Keratinocyte (primary cell): ENCODE data around the gene TNFSF10. TPM values are rescaled to one million over a fixed set of nuclear protein-coding genes. Genes with fewer than 3 reads are reported as not detected.

ENCODE experiments used
- DNase-seq: peaks from one replicate; pipeline ENCODE4 v3.0.0-alpha.2; 2011; ENCODE audit warnings: low read depth, missing footprints, low spot score
- FAIRE-seq: peaks from 2 replicates; lab custom pipeline; 2011; peaks lifted over from hg19 to GRCh38; lab: Jason Lieb, UNC
- H2AFZ ChIP-seq: 2 replicates; pipeline ENCODE4 v1.6.0; 2012; ENCODE audit warnings: low read length, control low read depth, inconsistent platforms; ENCODE audit not compliant: control insufficient read depth
- H3K27ac ChIP-seq: 2 replicates; pipeline ENCODE4 v1.5.1; 2011; ENCODE audit warnings: low read length; ENCODE audit not compliant: control insufficient read depth, insufficient read depth
- H3K27me3 ChIP-seq: 3 replicates; pipeline ENCODE4 v1.6.0; 2011; ENCODE audit warnings: low read length; ENCODE audit not compliant: control insufficient read depth, insufficient read depth; ENCODE audit errors: extremely low read depth
- H3K36me3 ChIP-seq, 2 experiments: 2 replicates in 1 of 2; 3 replicates in 1 of 2; pipeline ENCODE4 v1.5.1; 2011; ENCODE audit warnings: low read length in 2 of 2, mild to moderate bottlenecking in 1 of 2; ENCODE audit not compliant: control insufficient read depth in 2 of 2, insufficient read depth in 2 of 2; ENCODE audit errors: extremely low read depth in 1 of 2
- H3K4me1 ChIP-seq: 3 replicates; pipeline ENCODE4 v1.5.1; 2011; ENCODE audit warnings: low read length; ENCODE audit not compliant: control insufficient read depth, insufficient read depth; ENCODE audit errors: extremely low read depth
- H3K4me2 ChIP-seq: 3 replicates; pipeline ENCODE4 v1.6.0; 2011; ENCODE audit warnings: low read depth, low read length; ENCODE audit not compliant: control insufficient read depth, insufficient read depth; ENCODE audit errors: extremely low read depth
- H3K4me3 ChIP-seq, 3 experiments: fragments of 200-600 bp in 1 of 3; sonication (generic) in 1 of 3; 2 replicates in 2 of 3; 3 replicates in 1 of 3; pipeline ENCODE4 v1.5.1; 2011 to 2016; ENCODE audit warnings: low read length in 3 of 3, mild to moderate bottlenecking in 3 of 3, control low read depth in 2 of 3, inconsistent platforms in 1 of 3, low read depth in 1 of 3, mixed read lengths in 1 of 3, mixed run types in 1 of 3, moderate library complexity in 1 of 3; ENCODE audit not compliant: control insufficient read depth in 2 of 3, insufficient read depth in 2 of 3; ENCODE audit errors: extremely low read depth in 1 of 3
- H3K79me2 ChIP-seq: 2 replicates; pipeline ENCODE4 v1.6.0; 2012; ENCODE audit warnings: low read length; ENCODE audit not compliant: control insufficient read depth, insufficient read depth
- H3K9ac ChIP-seq: 3 replicates; pipeline ENCODE4 v1.6.0; 2011; ENCODE audit warnings: low read length; ENCODE audit not compliant: control insufficient read depth, insufficient read depth; ENCODE audit errors: extremely low read depth
- H3K9me1 ChIP-seq: 3 replicates; pipeline ENCODE4 v1.6.0; 2011; ENCODE audit warnings: low read length; ENCODE audit not compliant: control insufficient read depth, insufficient read depth; ENCODE audit errors: extremely low read depth
- H3K9me3 ChIP-seq: 2 replicates; pipeline ENCODE4 v1.5.1; 2012; ENCODE audit warnings: low read depth, low read length; ENCODE audit not compliant: control insufficient read depth
- H4K20me1 ChIP-seq: 3 replicates; pipeline ENCODE4 v1.6.0; 2011; ENCODE audit warnings: low read length; ENCODE audit not compliant: control insufficient read depth, insufficient read depth; ENCODE audit errors: extremely low read depth
- CTCF ChIP-seq, 3 experiments: IDR thresholded peaks in 1 of 3; conservative IDR thresholded peaks in 1 of 3; optimal IDR thresholded peaks in 1 of 3; 2 replicates in 2 of 3; 3 replicates in 1 of 3; pipeline versions ENCODE3 to v1.5.1; 2011; ENCODE audit warnings: low read length in 3 of 3, mild to moderate bottlenecking in 3 of 3, moderate library complexity in 2 of 3, control low read depth in 1 of 3, inconsistent platforms in 1 of 3; ENCODE audit not compliant: insufficient read depth in 2 of 3; ENCODE audit errors: extremely low read depth in 1 of 3
- EZH2 ChIP-seq: IDR thresholded peaks from one replicate; pipeline ENCODE4 v1.6.1; 2012; ENCODE audit warnings: inconsistent platforms, mild to moderate bottlenecking, low read length, moderate library complexity
- dilution Hi-C: fragments of 300-500 bp; cut with MboI; formaldehyde crosslinking; loops from one replicate; pipeline ENCODE4 v1.7.0; 2020; ENCODE audit warnings: low sequenced_read_pairs; ENCODE audit not compliant: extremely low pct_ligation_motif_present
- polyA plus RNA-seq, 5 experiments: library from polyadenylated mRNA; depleted of rRNA in 3 of 5; stranded (reverse) in 3 of 5; stranded (forward) in 1 of 5; unstranded in 1 of 5; fragments of >200 nt; gene quantifications; 1 replicate in 1 of 5; 2 replicates in 3 of 5; 3 replicates in 1 of 5; pipeline versions ENCODE4 v1.2.1 to v1.2.3, GENCODE V29; 2011 to 2012; ENCODE audit warnings: missing spikeins in 2 of 5, low read depth in 1 of 5, low replicate concordance in 1 of 5

TNFSF10 gene
- polyA plus RNA-seq, 1 donor (not counting 4 experiments of a cell fraction or from before 2014, with no cell fraction given): 21.7 TPM

GRCh38 chr3:172553526-172554252 is 30.5 kb upstream of the TNFSF10 start:
- Histone ChIP-seq H3K27ac (no peak overlapping the region), H3K79me2 (no peaks in the 10 kb centered on the region), H3K4me3 (no peak overlapping the region), H3K9me1 (no peaks in the 10 kb centered on the region), H3K4me2 (no peak overlapping the region), H3K36me3 (no peaks in the 10 kb centered on the region), H3K4me1 (peaks cover 26% of the 10 kb centered on the region), H3K9me3 (no peaks in the 10 kb centered on the region), H2AFZ (no peak overlapping the region), H3K27me3 (no peaks in the 10 kb centered on the region), H3K9ac (no peak overlapping the region), H4K20me1 (no peaks in the 10 kb centered on the region)
- no peak for TF ChIP-seq CTCF (optimal IDR thresholded peaks at IDR 0.05 in 1 of 3, IDR thresholded peaks at IDR 0.05 in 1 of 3, conservative IDR thresholded peaks at IDR 0.05 in 1 of 3; ENCODE audit: extremely low read depth in 1 of 3, insufficient read depth in 2 of 3, low read length in 3 of 3)
- TF ChIP-seq EZH2: no peak
- no peak for DNase-seq
- dilution Hi-C loops: no loop called here
- no peak for FAIRE-seq

GRCh38 chr3:172552607-172553006 is 29.4 kb upstream of the TNFSF10 start:
- Histone ChIP-seq H3K9me1 (no peaks in the 10 kb centered on the region), H3K27ac (no peak overlapping the region), H3K79me2 (no peaks in the 10 kb centered on the region), H2AFZ (no peak overlapping the region), H3K9ac (no peak overlapping the region), H3K27me3 (no peaks in the 10 kb centered on the region), H3K36me3 (no peaks in the 10 kb centered on the region), H3K4me2 (no peak overlapping the region), H3K4me3 (no peak overlapping the region), H3K4me1 (peaks cover 18% of the 10 kb centered on the region), H3K9me3 (no peaks in the 10 kb centered on the region), H4K20me1 (no peaks in the 10 kb centered on the region)
- TF ChIP-seq EZH2: no peak
- TF ChIP-seq CTCF (optimal IDR thresholded peaks at IDR 0.05 in 1 of 3, IDR thresholded peaks at IDR 0.05 in 1 of 3, conservative IDR thresholded peaks at IDR 0.05 in 1 of 3; ENCODE audit: extremely low read depth in 1 of 3, insufficient read depth in 2 of 3, low read length in 3 of 3): no peak
- no peak for DNase-seq
- dilution Hi-C loops: no loop called here
- FAIRE-seq: peak; percentile 34
